Fibroblast of lung (primary cell): ENCODE data around the gene NAPB. TPM values are rescaled to one million over a fixed set of nuclear protein-coding genes. Genes with fewer than 3 reads are reported as not detected.

ENCODE experiments used
- DNase-seq, 2 donors: peaks; one replicate each; pipeline versions ENCODE4 v3.0.0 to v3.0.0-alpha.2; 2010; ENCODE audit warnings: low read depth in 2 of 2
- H2AFZ ChIP-seq: 2 replicates; pipeline ENCODE4 v1.5.1; 2012; ENCODE audit warnings: low read length, control low read depth, inconsistent platforms
- H3K27ac ChIP-seq: 2 replicates; pipeline ENCODE4 v1.5.1; 2011; ENCODE audit warnings: low read length, control low read depth; ENCODE audit not compliant: insufficient read depth
- H3K27me3 ChIP-seq: 2 replicates; pipeline ENCODE4 v1.5.1; 2011; ENCODE audit warnings: mild to moderate bottlenecking, low read length; ENCODE audit not compliant: control insufficient read depth, insufficient read depth
- H3K36me3 ChIP-seq: 2 replicates; pipeline ENCODE4 v1.5.1; 2011; ENCODE audit warnings: low read length; ENCODE audit not compliant: control insufficient read depth, insufficient read depth
- H3K4me1 ChIP-seq: 2 replicates; pipeline ENCODE4 v1.5.1; 2011; ENCODE audit warnings: low read length; ENCODE audit not compliant: control insufficient read depth, insufficient read depth; ENCODE audit errors: extremely low read depth
- H3K4me2 ChIP-seq: 2 replicates; pipeline ENCODE4 v1.5.1; 2011; ENCODE audit warnings: low read length, control low read depth; ENCODE audit not compliant: insufficient read depth; ENCODE audit errors: extremely low read depth
- H3K4me3 ChIP-seq, 4 experiments: fragments of 200-600 bp in 1 of 4; sonication (generic) in 1 of 4; replicated peaks in 1 of 4; 2 replicates each; pipeline ENCODE4 v1.5.1; 2011 to 2016; ENCODE audit warnings: low read length in 4 of 4, low read depth in 3 of 4, mild to moderate bottlenecking in 3 of 4, control low read depth in 2 of 4, inconsistent platforms in 1 of 4, mixed read lengths in 1 of 4; ENCODE audit not compliant: insufficient read depth in 1 of 4; ENCODE audit errors: control extremely low read depth in 1 of 4
- H3K79me2 ChIP-seq: 2 replicates; pipeline ENCODE4 v1.5.1; 2012; ENCODE audit warnings: mild to moderate bottlenecking, low read length, inconsistent platforms; ENCODE audit not compliant: control insufficient read depth, insufficient read depth
- H3K9ac ChIP-seq: 2 replicates; pipeline ENCODE4 v1.5.1; 2011; ENCODE audit warnings: mild to moderate bottlenecking, low read length, control low read depth; ENCODE audit not compliant: insufficient read depth
- H3K9me3 ChIP-seq: 2 replicates; pipeline ENCODE4 v1.5.1; 2012; ENCODE audit warnings: low read depth, low read length; ENCODE audit not compliant: control insufficient read depth, insufficient read depth
- H4K20me1 ChIP-seq: 2 replicates; pipeline ENCODE4 v1.5.1; 2011; ENCODE audit warnings: low read length; ENCODE audit not compliant: control insufficient read depth, insufficient read depth; ENCODE audit errors: extremely low read depth
- EZH2 ChIP-seq: IDR thresholded peaks from 2 replicates; pipeline ENCODE4 v1.5.1; 2012; ENCODE audit warnings: low read length, control low read depth, mild to moderate bottlenecking; ENCODE audit errors: missing control alignments
- polyA plus RNA-seq, 2 donors: library from polyadenylated mRNA; depleted of rRNA in 1 of 2; stranded (reverse) in 1 of 2; unstranded in 1 of 2; fragments of >200 nt; gene quantifications; 2 replicates each; pipeline ENCODE4 v1.2.1, GENCODE V29; 2011 to 2012; ENCODE audit warnings: missing spikeins in 1 of 2
- total RNA-seq: library from RNA; depleted of rRNA; stranded (reverse); fragments of >200 nt; gene quantifications from 2 replicates; pipeline ENCODE4 v1.2.1, GENCODE V29; 2014
- TF ChIP-seq, protein P1 (sequence below), 2 donors: IDR thresholded peaks in 1 of 2; conservative IDR thresholded peaks in 1 of 2; 1 replicate in 1 of 2; 2 replicates in 1 of 2; pipeline ENCODE4 v1.5.1; 2011 to 2012; ENCODE audit warnings: low read length in 2 of 2, control low read depth in 1 of 2, inconsistent platforms in 1 of 2, low read depth in 1 of 2, mild to moderate bottlenecking in 1 of 2

NAPB gene
- total and polyA plus RNA-seq, 2 donors (not counting 1 experiment from before 2014, with no cell fraction given) = 5.1 to 12.6 TPM

DNA sequence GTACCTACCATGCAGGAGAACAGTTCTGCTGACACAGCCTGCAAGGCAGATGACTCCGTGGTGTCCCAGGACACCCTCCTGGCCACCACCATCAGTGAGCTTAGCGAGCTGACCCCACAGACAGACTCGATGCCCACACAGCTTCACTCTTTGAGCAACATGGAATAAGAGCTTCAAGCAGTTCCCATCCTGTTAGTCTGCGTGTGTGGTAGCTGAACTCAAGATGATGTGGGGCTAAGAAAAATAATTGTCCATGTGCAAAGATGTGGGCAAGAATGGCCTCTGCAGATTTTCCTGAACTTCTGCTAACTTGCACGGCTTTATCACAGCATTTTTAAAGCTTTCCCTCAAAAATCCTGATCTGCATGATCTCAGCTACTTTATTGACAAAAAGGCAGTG is 51.0 kb downstream of the NAPB start:
- H3K36me3 ChIP-seq = peaks cover 20% of the 10 kb centered on the region
- no peak for TF ChIP-seq EZH2
- TF ChIP-seq, protein P1, sequence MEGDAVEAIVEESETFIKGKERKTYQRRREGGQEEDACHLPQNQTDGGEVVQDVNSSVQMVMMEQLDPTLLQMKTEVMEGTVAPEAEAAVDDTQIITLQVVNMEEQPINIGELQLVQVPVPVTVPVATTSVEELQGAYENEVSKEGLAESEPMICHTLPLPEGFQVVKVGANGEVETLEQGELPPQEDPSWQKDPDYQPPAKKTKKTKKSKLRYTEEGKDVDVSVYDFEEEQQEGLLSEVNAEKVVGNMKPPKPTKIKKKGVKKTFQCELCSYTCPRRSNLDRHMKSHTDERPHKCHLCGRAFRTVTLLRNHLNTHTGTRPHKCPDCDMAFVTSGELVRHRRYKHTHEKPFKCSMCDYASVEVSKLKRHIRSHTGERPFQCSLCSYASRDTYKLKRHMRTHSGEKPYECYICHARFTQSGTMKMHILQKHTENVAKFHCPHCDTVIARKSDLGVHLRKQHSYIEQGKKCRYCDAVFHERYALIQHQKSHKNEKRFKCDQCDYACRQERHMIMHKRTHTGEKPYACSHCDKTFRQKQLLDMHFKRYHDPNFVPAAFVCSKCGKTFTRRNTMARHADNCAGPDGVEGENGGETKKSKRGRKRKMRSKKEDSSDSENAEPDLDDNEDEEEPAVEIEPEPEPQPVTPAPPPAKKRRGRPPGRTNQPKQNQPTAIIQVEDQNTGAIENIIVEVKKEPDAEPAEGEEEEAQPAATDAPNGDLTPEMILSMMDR (conservative IDR thresholded peaks at IDR 0.05 in 1 of 2, IDR thresholded peaks at IDR 0.05 in 1 of 2; ENCODE audit: low read depth in 1 of 2, low read length in 2 of 2) = no peak

DNA sequence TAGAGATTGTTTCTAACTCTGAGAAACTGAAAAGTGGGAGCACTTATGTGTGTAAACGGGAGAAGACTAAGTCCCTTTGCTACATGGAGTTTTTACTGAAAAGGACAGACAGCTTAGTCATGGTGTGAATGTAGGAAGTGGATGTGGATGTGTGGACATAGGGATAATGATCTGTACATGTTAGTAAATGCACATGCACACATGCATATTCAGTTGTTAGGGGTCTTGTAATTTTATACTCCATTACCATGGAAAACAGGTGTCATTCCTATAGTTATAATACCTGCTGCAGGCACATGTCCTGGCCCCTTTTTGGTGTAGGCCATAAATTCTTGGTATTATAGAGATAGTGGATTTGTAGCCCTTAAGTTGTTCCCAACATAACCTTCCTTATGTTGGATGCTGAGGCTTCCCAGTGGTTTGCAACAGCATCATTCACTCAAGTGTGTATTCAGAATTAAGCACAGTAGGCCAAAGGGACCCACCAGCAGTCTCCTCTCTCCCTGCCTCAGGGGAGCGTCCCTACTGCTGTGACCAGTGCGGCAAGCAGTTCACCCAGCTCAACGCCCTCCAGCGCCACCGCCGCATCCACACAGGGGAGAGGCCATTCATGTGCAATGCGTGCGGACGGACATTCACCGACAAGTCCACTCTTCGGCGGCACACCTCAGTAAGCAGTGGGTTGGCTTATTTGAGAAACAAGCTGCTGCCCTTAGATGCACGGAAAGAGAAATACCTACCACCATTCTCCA is 52.0 kb downstream of the NAPB start:
- no peak overlapping the region for H3K4me3 ChIP-seq
- H3K27me3 ChIP-seq = no peaks in the 10 kb centered on the region
- H2AFZ ChIP-seq = no peak overlapping the region
- H3K79me2 ChIP-seq = peaks cover 36% of the 10 kb centered on the region
- no peak overlapping the region for H3K9ac ChIP-seq
- H3K27ac ChIP-seq = no peak overlapping the region
- H3K4me1 ChIP-seq = peaks cover 3% of the 10 kb centered on the region
- peaks cover 18% of the 10 kb centered on the region for H3K36me3 ChIP-seq
- TF ChIP-seq EZH2 = no peak
- TF ChIP-seq, protein P1 (conservative IDR thresholded peaks at IDR 0.05 in 1 of 2, IDR thresholded peaks at IDR 0.05 in 1 of 2; ENCODE audit: low read depth in 1 of 2, low read length in 2 of 2) = no peak
- H3K9me3 ChIP-seq = no peaks in the 10 kb centered on the region
- H3K4me2 ChIP-seq = no peak overlapping the region
- H4K20me1 ChIP-seq = no peaks in the 10 kb centered on the region
- DNase-seq = no peak

More for the DNA sequence above, 51.0 kb downstream of the NAPB start:
- Histone ChIP-seq H3K9ac (no peak overlapping the region), H3K27me3 (no peaks in the 10 kb centered on the region), H3K9me3 (no peaks in the 10 kb centered on the region), H2AFZ (no peak overlapping the region), H4K20me1 (no peaks in the 10 kb centered on the region), H3K4me2 (no peak overlapping the region), H3K79me2 (peaks cover 26% of the 10 kb centered on the region), H3K4me3 (no peak overlapping the region), H3K4me1 (peaks cover 3% of the 10 kb centered on the region), H3K27ac (no peak overlapping the region)
- no peak for DNase-seq

DNA sequence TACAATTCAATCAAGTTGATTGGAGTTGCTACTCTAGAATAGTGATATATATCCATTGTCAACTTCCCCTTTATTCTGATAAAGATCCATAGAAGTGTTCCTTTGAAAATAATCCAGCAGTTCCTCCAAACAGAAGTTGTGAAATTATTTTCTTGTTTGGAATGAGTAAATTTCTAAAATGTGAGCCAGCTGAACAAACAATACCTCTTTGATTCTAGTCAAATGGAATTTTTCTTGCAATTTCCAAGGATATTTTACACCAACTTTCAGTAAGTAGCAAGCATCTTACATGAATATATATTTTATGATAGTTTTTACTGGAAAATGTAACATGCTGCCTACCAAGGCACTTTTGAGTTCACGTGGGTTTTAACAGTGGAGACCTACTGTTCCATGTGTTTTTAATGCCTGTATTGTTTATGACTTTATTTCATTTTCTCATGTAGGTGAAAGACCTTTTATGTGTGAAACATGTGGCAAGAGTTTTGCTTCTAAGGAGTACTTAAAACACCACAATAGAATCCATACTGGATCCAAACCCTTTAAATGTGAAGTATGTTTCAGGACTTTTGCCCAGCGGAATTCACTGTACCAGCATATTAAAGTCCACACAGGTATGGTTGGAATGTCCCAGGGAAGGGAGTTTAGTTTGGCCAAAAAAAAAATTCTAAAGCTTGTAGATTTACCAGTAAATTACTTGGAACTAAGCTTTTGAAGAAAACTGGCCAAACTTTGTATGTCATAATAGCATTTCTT is 52.8 kb downstream of the NAPB start:
- H3K27ac ChIP-seq = no peak overlapping the region
- H3K27me3 ChIP-seq = no peaks in the 10 kb centered on the region
- no peak overlapping the region for H3K4me2 ChIP-seq
- peaks cover 5% of the 10 kb centered on the region for H3K4me1 ChIP-seq
- H3K9me3 ChIP-seq = no peaks in the 10 kb centered on the region
- peak in 1 of 2 donors; percentile 21 for DNase-seq
- H3K79me2 ChIP-seq = peaks cover 43% of the 10 kb centered on the region
- no peak overlapping the region for H3K4me3 ChIP-seq
- H4K20me1 ChIP-seq = no peaks in the 10 kb centered on the region
- H3K36me3 ChIP-seq = peaks cover 18% of the 10 kb centered on the region
- H2AFZ ChIP-seq = no peak overlapping the region
- TF ChIP-seq, protein P1 (conservative IDR thresholded peaks at IDR 0.05 in 1 of 2, IDR thresholded peaks at IDR 0.05 in 1 of 2; ENCODE audit: low read depth in 1 of 2, low read length in 2 of 2) = no peak
- TF ChIP-seq EZH2 = no peak
- no peak overlapping the region for H3K9ac ChIP-seq
